C4-2B (cell line): ENCODE results near the gene ZNF835.

Experiments used
- ZFX ChIP-seq: fragments of 450-650 bp; IDR thresholded peaks from 2 replicates; pipeline ENCODE4 v1.6.1; 2017
- TF ChIP-seq, protein P1 (sequence below): fragments of 450-650 bp; conservative IDR thresholded peaks from 2 replicates; pipeline ENCODE4 v1.5.1; 2017; ENCODE audit warnings: mild to moderate bottlenecking

GRCh38 chr19:56637976-56638555 is 33.5 kb downstream of the ZNF835 start:
- TF ChIP-seq, protein P1, sequence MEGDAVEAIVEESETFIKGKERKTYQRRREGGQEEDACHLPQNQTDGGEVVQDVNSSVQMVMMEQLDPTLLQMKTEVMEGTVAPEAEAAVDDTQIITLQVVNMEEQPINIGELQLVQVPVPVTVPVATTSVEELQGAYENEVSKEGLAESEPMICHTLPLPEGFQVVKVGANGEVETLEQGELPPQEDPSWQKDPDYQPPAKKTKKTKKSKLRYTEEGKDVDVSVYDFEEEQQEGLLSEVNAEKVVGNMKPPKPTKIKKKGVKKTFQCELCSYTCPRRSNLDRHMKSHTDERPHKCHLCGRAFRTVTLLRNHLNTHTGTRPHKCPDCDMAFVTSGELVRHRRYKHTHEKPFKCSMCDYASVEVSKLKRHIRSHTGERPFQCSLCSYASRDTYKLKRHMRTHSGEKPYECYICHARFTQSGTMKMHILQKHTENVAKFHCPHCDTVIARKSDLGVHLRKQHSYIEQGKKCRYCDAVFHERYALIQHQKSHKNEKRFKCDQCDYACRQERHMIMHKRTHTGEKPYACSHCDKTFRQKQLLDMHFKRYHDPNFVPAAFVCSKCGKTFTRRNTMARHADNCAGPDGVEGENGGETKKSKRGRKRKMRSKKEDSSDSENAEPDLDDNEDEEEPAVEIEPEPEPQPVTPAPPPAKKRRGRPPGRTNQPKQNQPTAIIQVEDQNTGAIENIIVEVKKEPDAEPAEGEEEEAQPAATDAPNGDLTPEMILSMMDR: no peak
- no peak for TF ChIP-seq ZFX
